Measurements from ENCODE around the gene ARHGAP35. TPM values are rescaled to one million over a fixed set of nuclear protein-coding genes. Genes with fewer than 3 reads are reported as not detected.

Gene ARHGAP35
- total and polyA plus RNA-seq, 10 donors: 2.3 to 49.4 (median 39.5) TPM

- no peaks in the 10 kb centered on the region for H3K36me3 ChIP-seq
- no peak for TF ChIP-seq POLR2A (IDR thresholded peaks at IDR 0.05)
- DNase-seq: no peak
- no peaks in the 10 kb centered on the region for H3K27me3 ChIP-seq (replicated peaks in 1 of 7)
- intact Hi-C loops (cut with DNase I; ENCODE audit: low total_unique reads): no loop called here
- H3K27ac ChIP-seq: peak overlapping the region in 4 of 8 donors; percentile 36 to 79 (median 72)
- no peak overlapping the region for H3K4me3 ChIP-seq
- H3K9me3 ChIP-seq: no peaks in the 10 kb centered on the region
- 88 to 94% (median 94%) methylated on average over 2 of the region's 2 CpGs for WGBS, 5 donors
- H3K4me1 ChIP-seq: peaks cover 11 to 89% (median 48%) of the 10 kb centered on the region in 6 donors
These were observed 45.4 kb downstream of the ARHGAP35 start for GRCh38 chr19:46906221-46906620.

- TF ChIP-seq CTCF (IDR thresholded peaks at IDR 0.05 in 8 of 11, conservative IDR thresholded peaks at IDR 0.05 in 3 of 11): no peak
- peak in 1 of 3 donors; percentile 39 for TF ChIP-seq POLR2AphosphoS5 (IDR thresholded peaks at IDR 0.05)
- Histone ChIP-seq H3K27ac (peak overlapping the region in 4 of 8 donors; percentile 19 to 79 (median 44)), H3K4me1 (peaks cover 11 to 89% (median 36%) of the 10 kb centered on the region in 6 donors), H3K4me3 (no peak overlapping the region), H3K27me3 (replicated peaks in 1 of 7) (no peaks in the 10 kb centered on the region), H3K36me3 (no peaks in the 10 kb centered on the region), H3K9me3 (no peaks in the 10 kb centered on the region)
- DNase-seq: no peak
- 80 to 88% (median 82%) methylated on average over 4 of the region's 4 CpGs for WGBS, 5 donors
- intact Hi-C loops (cut with DNase I; ENCODE audit: low total_unique reads): no loop called here
These were observed 47.1 kb downstream of the ARHGAP35 start for GRCh38 chr19:46907880-46908279.

- Histone ChIP-seq H3K36me3 (no peaks in the 10 kb centered on the region), H3K4me1 (peaks cover 11 to 89% (median 37%) of the 10 kb centered on the region in 6 donors), H3K9me3 (no peaks in the 10 kb centered on the region), H3K27ac (peak overlapping the region in 2 of 8 donors; percentile 40 to 52), H3K27me3 (replicated peaks in 1 of 7) (no peaks in the 10 kb centered on the region), H3K4me3 (no peak overlapping the region)
- TF ChIP-seq POLR2AphosphoS5 (IDR thresholded peaks at IDR 0.05): no peak
- 94 to 98% (median 97%) methylated on average over 4 of the region's 4 CpGs for WGBS, 5 donors
- intact Hi-C loops (cut with DNase I; ENCODE audit: low total_unique reads): no loop called here
- DNase-seq: no peak
These were observed 48.6 kb downstream of the ARHGAP35 start for GRCh38 chr19:46909356-46909755.

Other genes starting within 250 kb of the ARHGAP35 start
- 10 to 100 TPM in 3 of 7 donors, 1 to 10 TPM in 4; 5.4 to 18.6 (median 8.6) TPM for gene PTGIR, start 235.9 kb upstream of the ARHGAP35 start, total RNA-seq
- gene PTGIR, start 235.9 kb upstream of the ARHGAP35 start, polyA plus RNA-seq: 1 to 10 TPM; 5.7 to 9.1 (median 5.9) TPM
- not detected for gene GNG8, start 224.8 kb upstream of the ARHGAP35 start, total RNA-seq
- gene GNG8, start 224.8 kb upstream of the ARHGAP35 start, polyA plus RNA-seq: not detected
- 10 to 100 TPM in 1 of 7 donors, 1 to 10 TPM in 6; 4.9 to 10.4 (median 6.1) TPM for gene DACT3, start 199.8 kb upstream of the ARHGAP35 start, total RNA-seq
- 1 to 10 TPM; 1.6 to 4.1 (median 3.2) TPM for gene DACT3, start 199.8 kb upstream of the ARHGAP35 start, polyA plus RNA-seq
- 100 to 1,000 TPM in 4 of 7 donors, 10 to 100 TPM in 3; 76.3 to 127 (median 115) TPM for gene PRKD2, start 143.9 kb upstream of the ARHGAP35 start, total RNA-seq
- 100 to 1,000 TPM in 2 of 3 donors, 10 to 100 TPM in 1; 63.4 to 132 (median 105) TPM for gene PRKD2, start 143.9 kb upstream of the ARHGAP35 start, polyA plus RNA-seq
- 10 to 100 TPM; 15.4 to 24.8 (median 19.3) TPM for gene FKRP, start 114.9 kb upstream of the ARHGAP35 start, total RNA-seq
- 10 to 100 TPM in 1 of 3 donors, 1 to 10 TPM in 2; 5.3 to 13.0 (median 9.8) TPM for gene FKRP, start 114.9 kb upstream of the ARHGAP35 start, polyA plus RNA-seq
- gene STRN4, start 114.5 kb upstream of the ARHGAP35 start, total RNA-seq: 100 to 1,000 TPM in 5 of 7 donors, 10 to 100 TPM in 2; 90.1 to 143 (median 107) TPM
- 10 to 100 TPM; 28.2 to 70.7 (median 30.0) TPM for gene STRN4, start 114.5 kb upstream of the ARHGAP35 start, polyA plus RNA-seq
- 10 to 100 TPM; 45.1 to 62.8 (median 49.8) TPM for gene SLC1A5, start 72.4 kb upstream of the ARHGAP35 start, total RNA-seq
- gene SLC1A5, start 72.4 kb upstream of the ARHGAP35 start, polyA plus RNA-seq: 10 to 100 TPM; 13.2 to 29.5 (median 23.0) TPM
- 100 to 1,000 TPM in 4 of 7 donors, 10 to 100 TPM in 3; 58.0 to 144 (median 116) TPM for gene AP2S1, start 10.2 kb upstream of the ARHGAP35 start, total RNA-seq
- gene AP2S1, start 10.2 kb upstream of the ARHGAP35 start, polyA plus RNA-seq: 100 to 1,000 TPM in 2 of 3 donors, 10 to 100 TPM in 1; 69.3 to 145 (median 104) TPM
- 1 to 10 TPM in 6 of 7 donors, under 1 TPM in 1; 0.85 to 5.3 (median 1.6) TPM for gene NPAS1, start 158.8 kb downstream of the ARHGAP35 start, total RNA-seq
- gene NPAS1, start 158.8 kb downstream of the ARHGAP35 start, polyA plus RNA-seq: 1 to 10 TPM; 2.1 to 6.3 (median 3.9) TPM
- 10 to 100 TPM; 23.6 to 31.0 (median 26.3) TPM for gene TMEM160, start 187.6 kb downstream of the ARHGAP35 start, total RNA-seq
- gene TMEM160, start 187.6 kb downstream of the ARHGAP35 start, polyA plus RNA-seq: 10 to 100 TPM in 2 of 3 donors, 1 to 10 TPM in 1; 7.4 to 20.5 (median 10.1) TPM